HepG2 (cell line): ENCODE results near the gene CXADR. TPM values are rescaled to one million over a fixed set of nuclear protein-coding genes. Genes with fewer than 3 reads are reported as not detected.

Source experiments
- ELF1 ChIP-seq: sonication (generic); formaldehyde crosslinking; IDR thresholded peaks from 2 replicates; pipeline ENCODE4 v1.4.0; 2020; ENCODE audit warnings: missing genetic modification reagents
- HES4 ChIP-seq: sonication (generic); formaldehyde crosslinking; IDR thresholded peaks from 2 replicates; pipeline ENCODE4 v1.9.0; 2021; ENCODE audit warnings: mild to moderate bottlenecking, missing genetic modification reagents, borderline replicate concordance
- KAT8 ChIP-seq: IDR thresholded peaks from 2 replicates; pipeline ENCODE4 v1.6.1; 2016; ENCODE audit warnings: missing genetic modification reagents, missing compliant biosample characterization
- MAFG ChIP-seq: sonication (generic); formaldehyde crosslinking; IDR thresholded peaks from 2 replicates; pipeline ENCODE4 v1.5.1; 2020; ENCODE audit warnings: mild to moderate bottlenecking, missing genetic modification reagents
- NFIC ChIP-seq: IDR thresholded peaks from 2 replicates; pipeline ENCODE4 v1.6.1; 2012; ENCODE audit warnings: mild to moderate bottlenecking, low read length, inconsistent platforms
- NFYC ChIP-seq: IDR thresholded peaks from 2 replicates; pipeline ENCODE4 v1.6.1; 2016; ENCODE audit warnings: missing genetic modification reagents, missing compliant biosample characterization
- SATB2 ChIP-seq: sonication (generic); formaldehyde crosslinking; IDR thresholded peaks from 2 replicates; pipeline ENCODE4 v1.5.0; 2020; ENCODE audit warnings: missing genetic modification reagents
- SMAD9 ChIP-seq: sonication (generic); formaldehyde crosslinking; IDR thresholded peaks from 2 replicates; pipeline ENCODE4 v1.5.1; 2020; ENCODE audit warnings: mild to moderate bottlenecking, missing genetic modification reagents
- ZFP36L2 ChIP-seq: sonication (generic); formaldehyde crosslinking; IDR thresholded peaks from 2 replicates; pipeline ENCODE4 v1.4.0; 2020; ENCODE audit warnings: missing genetic modification reagents
- ZNF10 ChIP-seq: sonication (generic); formaldehyde crosslinking; IDR thresholded peaks from 2 replicates; pipeline ENCODE4 v1.4.0; 2020; ENCODE audit warnings: mild to moderate bottlenecking, low read depth, missing genetic modification reagents, borderline replicate concordance
- ZNF12 ChIP-seq: sonication (generic); formaldehyde crosslinking; IDR thresholded peaks from 2 replicates; pipeline ENCODE4 v1.5.0; 2020; ENCODE audit warnings: missing genetic modification reagents
- ZNF263 ChIP-seq: sonication (generic); formaldehyde crosslinking; IDR thresholded peaks from 2 replicates; pipeline ENCODE4 v1.4.0; 2020; ENCODE audit warnings: missing genetic modification reagents
- polyA plus RNA-seq, 8 experiments: library from polyadenylated mRNA; depleted of rRNA in 3 of 8; stranded (reverse) in 7 of 8; unstranded in 1 of 8; fragments of >200 nt; fragmentation: Illumina TruSeq in 4 of 8; extraction: Trizol in 4 of 8; gene quantifications; 2 replicates each; pipeline versions ENCODE4 v1.2.1 to v1.2.3, GENCODE V29; 2011 to 2016; ENCODE audit warnings: low read depth in 4 of 8, missing spikeins in 1 of 8, mixed read lengths in 1 of 8; ENCODE audit not compliant: insufficient read depth in 1 of 8
- total RNA-seq, 5 experiments: library from RNA; depleted of rRNA; stranded (reverse); fragments of >200 nt; fragmentation: Illumina TruSeq; extraction: Trizol; gene quantifications; 2 replicates each; pipeline ENCODE4 v1.2.3, GENCODE V29; 2016; ENCODE audit warnings: low read depth in 1 of 5
- TF ChIP-seq, protein P1 (sequence below): sonication (generic); formaldehyde crosslinking; IDR thresholded peaks from 2 replicates; pipeline ENCODE4 v1.4.0; 2020; ENCODE audit warnings: missing genetic modification reagents, mild to moderate bottlenecking, borderline replicate concordance
- TF ChIP-seq, protein P2 (sequence below): sonication (generic); formaldehyde crosslinking; IDR thresholded peaks from 2 replicates; pipeline ENCODE4 v1.4.0; 2020; ENCODE audit warnings: low read depth, mild to moderate bottlenecking, missing genetic modification reagents
- TF ChIP-seq, protein P3 (sequence below): sonication (generic); formaldehyde crosslinking; IDR thresholded peaks from 2 replicates; pipeline ENCODE4 v1.4.0; 2020; ENCODE audit warnings: missing genetic modification reagents
- TF ChIP-seq, protein P4 (sequence below): sonication (generic); formaldehyde crosslinking; IDR thresholded peaks from 2 replicates; pipeline ENCODE4 v1.9.0; 2021; ENCODE audit warnings: missing genetic modification reagents, borderline replicate concordance
- TF ChIP-seq, protein P5 (sequence below): sonication (generic); formaldehyde crosslinking; IDR thresholded peaks from 2 replicates; pipeline ENCODE4 v1.5.1; 2020; ENCODE audit warnings: missing genetic modification reagents, mild to moderate bottlenecking, borderline replicate concordance

CXADR gene
- total and polyA plus RNA-seq, 2 of the 13 experiments (the other 11 are each of a cell fraction or from before 2014, with no cell fraction given), result 86.8 to 110 TPM

DNA sequence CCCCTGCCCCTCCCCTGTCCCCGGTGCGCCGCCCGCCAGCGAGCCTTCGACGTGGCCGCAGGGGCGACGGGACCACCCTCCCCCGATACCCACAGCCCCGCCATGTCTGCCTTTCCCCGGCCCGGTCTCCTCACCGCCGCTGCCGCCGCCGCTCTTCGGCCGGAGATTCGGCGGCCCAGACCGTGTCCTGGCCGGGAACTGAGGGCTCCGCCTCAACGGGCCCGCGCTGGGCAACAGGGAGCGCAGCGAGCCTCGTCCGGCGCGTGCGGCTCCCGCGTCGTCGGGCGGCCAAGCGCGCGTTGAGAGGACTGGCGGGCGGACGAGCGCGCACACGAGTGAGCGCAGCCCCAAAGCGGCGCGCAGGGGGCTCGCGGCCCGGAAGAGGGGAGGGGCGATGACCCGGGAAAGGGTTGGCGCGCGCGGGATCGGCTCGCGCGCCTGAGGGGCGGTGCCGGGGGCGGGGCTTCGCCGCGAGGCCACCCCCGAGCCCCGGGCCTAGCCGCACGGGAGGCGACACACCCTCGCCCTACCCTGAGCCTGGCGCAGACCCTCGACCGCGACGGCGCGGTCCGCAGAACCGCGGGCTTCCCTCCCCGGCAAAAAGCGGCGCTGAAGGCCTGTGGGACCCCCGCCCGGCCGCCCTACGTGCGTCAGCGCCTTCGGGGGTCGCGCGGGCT, 99.9 kb downstream of the CXADR start, which contains the start of gene BTG3 (continued):
- TF ChIP-seq, protein P1, sequence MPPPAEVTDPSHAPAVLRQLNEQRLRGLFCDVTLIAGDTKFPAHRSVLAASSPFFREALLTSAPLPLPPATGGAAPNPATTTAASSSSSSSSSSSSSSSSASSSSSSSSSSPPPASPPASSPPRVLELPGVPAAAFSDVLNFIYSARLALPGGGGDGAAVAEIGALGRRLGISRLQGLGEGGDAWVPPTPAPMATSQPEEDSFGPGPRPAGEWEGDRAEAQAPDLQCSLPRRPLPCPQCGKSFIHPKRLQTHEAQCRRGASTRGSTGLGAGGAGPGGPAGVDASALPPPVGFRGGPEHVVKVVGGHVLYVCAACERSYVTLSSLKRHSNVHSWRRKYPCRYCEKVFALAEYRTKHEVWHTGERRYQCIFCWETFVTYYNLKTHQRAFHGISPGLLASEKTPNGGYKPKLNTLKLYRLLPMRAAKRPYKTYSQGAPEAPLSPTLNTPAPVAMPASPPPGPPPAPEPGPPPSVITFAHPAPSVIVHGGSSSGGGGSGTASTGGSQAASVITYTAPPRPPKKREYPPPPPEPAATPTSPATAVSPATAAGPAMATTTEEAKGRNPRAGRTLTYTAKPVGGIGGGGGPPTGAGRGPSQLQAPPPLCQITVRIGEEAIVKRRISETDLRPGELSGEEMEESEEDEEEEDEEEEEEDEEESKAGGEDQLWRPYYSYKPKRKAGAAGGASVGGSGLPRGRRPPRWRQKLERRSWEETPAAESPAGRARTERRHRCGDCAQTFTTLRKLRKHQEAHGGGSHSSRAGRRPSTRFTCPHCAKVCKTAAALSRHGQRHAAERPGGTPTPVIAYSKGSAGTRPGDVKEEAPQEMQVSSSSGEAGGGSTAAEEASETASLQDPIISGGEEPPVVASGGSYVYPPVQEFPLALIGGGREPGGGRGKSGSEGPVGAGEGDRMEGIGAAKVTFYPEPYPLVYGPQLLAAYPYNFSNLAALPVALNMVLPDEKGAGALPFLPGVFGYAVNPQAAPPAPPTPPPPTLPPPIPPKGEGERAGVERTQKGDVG (CRISPR knock-in tag), result no peak
- TF ChIP-seq HES4 (CRISPR knock-in tag) (0 out of 2 replicates have a peak, but pooled peaks have one; percentile 22), NFIC (no peak), ZNF10 (no peak), SMAD9 (CRISPR knock-in tag) (no peak), ELF1 (CRISPR knock-in tag) (no peak), NFYC (no peak), ZNF12 (CRISPR knock-in tag) (no peak), MAFG (CRISPR knock-in tag) (no peak), KAT8 (no peak), ZNF263 (CRISPR knock-in tag) (peak; percentile 55; the same call in 1 of the 2 replicates), SATB2 (0 out of 2 replicates have a peak, but pooled peaks have one; percentile 41), ZFP36L2 (CRISPR knock-in tag) (no peak)
- TF ChIP-seq, protein P2, sequence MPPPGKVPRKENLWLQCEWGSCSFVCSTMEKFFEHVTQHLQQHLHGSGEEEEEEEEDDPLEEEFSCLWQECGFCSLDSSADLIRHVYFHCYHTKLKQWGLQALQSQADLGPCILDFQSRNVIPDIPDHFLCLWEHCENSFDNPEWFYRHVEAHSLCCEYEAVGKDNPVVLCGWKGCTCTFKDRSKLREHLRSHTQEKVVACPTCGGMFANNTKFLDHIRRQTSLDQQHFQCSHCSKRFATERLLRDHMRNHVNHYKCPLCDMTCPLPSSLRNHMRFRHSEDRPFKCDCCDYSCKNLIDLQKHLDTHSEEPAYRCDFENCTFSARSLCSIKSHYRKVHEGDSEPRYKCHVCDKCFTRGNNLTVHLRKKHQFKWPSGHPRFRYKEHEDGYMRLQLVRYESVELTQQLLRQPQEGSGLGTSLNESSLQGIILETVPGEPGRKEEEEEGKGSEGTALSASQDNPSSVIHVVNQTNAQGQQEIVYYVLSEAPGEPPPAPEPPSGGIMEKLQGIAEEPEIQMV (CRISPR knock-in tag), result 0 out of 2 replicates have a peak, but pooled peaks have one; percentile 2
- TF ChIP-seq, protein P3, sequence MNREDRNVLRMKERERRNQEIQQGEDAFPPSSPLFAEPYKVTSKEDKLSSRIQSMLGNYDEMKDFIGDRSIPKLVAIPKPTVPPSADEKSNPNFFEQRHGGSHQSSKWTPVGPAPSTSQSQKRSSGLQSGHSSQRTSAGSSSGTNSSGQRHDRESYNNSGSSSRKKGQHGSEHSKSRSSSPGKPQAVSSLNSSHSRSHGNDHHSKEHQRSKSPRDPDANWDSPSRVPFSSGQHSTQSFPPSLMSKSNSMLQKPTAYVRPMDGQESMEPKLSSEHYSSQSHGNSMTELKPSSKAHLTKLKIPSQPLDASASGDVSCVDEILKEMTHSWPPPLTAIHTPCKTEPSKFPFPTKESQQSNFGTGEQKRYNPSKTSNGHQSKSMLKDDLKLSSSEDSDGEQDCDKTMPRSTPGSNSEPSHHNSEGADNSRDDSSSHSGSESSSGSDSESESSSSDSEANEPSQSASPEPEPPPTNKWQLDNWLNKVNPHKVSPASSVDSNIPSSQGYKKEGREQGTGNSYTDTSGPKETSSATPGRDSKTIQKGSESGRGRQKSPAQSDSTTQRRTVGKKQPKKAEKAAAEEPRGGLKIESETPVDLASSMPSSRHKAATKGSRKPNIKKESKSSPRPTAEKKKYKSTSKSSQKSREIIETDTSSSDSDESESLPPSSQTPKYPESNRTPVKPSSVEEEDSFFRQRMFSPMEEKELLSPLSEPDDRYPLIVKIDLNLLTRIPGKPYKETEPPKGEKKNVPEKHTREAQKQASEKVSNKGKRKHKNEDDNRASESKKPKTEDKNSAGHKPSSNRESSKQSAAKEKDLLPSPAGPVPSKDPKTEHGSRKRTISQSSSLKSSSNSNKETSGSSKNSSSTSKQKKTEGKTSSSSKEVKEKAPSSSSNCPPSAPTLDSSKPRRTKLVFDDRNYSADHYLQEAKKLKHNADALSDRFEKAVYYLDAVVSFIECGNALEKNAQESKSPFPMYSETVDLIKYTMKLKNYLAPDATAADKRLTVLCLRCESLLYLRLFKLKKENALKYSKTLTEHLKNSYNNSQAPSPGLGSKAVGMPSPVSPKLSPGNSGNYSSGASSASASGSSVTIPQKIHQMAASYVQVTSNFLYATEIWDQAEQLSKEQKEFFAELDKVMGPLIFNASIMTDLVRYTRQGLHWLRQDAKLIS (CRISPR knock-in tag), result no peak
- TF ChIP-seq, protein P4, sequence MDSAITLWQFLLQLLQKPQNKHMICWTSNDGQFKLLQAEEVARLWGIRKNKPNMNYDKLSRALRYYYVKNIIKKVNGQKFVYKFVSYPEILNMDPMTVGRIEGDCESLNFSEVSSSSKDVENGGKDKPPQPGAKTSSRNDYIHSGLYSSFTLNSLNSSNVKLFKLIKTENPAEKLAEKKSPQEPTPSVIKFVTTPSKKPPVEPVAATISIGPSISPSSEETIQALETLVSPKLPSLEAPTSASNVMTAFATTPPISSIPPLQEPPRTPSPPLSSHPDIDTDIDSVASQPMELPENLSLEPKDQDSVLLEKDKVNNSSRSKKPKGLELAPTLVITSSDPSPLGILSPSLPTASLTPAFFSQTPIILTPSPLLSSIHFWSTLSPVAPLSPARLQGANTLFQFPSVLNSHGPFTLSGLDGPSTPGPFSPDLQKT, result no peak
- TF ChIP-seq, protein P5, sequence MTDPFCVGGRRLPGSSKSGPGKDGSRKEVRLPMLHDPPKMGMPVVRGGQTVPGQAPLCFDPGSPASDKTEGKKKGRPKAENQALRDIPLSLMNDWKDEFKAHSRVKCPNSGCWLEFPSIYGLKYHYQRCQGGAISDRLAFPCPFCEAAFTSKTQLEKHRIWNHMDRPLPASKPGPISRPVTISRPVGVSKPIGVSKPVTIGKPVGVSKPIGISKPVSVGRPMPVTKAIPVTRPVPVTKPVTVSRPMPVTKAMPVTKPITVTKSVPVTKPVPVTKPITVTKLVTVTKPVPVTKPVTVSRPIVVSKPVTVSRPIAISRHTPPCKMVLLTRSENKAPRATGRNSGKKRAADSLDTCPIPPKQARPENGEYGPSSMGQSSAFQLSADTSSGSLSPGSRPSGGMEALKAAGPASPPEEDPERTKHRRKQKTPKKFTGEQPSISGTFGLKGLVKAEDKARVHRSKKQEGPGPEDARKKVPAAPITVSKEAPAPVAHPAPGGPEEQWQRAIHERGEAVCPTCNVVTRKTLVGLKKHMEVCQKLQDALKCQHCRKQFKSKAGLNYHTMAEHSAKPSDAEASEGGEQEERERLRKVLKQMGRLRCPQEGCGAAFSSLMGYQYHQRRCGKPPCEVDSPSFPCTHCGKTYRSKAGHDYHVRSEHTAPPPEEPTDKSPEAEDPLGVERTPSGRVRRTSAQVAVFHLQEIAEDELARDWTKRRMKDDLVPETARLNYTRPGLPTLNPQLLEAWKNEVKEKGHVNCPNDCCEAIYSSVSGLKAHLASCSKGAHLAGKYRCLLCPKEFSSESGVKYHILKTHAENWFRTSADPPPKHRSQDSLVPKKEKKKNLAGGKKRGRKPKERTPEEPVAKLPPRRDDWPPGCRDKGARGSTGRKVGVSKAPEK (CRISPR knock-in tag), result no peak
